ENCODE measurements around the gene OR4N5.
"Not testable (repeated sequence)": the region's sequence is repeated elsewhere in the genome, so short reads cannot be mapped to it uniquely, and the experiment has no call there.

The OR4N5 gene, protein sequence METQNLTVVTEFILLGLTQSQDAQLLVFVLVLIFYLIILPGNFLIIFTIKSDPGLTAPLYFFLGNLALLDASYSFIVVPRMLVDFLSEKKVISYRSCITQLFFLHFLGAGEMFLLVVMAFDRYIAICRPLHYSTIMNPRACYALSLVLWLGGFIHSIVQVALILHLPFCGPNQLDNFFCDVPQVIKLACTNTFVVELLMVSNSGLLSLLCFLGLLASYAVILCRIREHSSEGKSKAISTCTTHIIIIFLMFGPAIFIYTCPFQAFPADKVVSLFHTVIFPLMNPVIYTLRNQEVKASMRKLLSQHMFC

GRCh38 chr14:20138520-20138919, at the start of gene OR4N5:
Gene OR4N5 (plus strand): TSS chr14:20138820. CDS start chr14:20143736, 4,916 bp downstream.
- no peak for DNase-seq (ENCODE audit: low read depth)

DNA sequence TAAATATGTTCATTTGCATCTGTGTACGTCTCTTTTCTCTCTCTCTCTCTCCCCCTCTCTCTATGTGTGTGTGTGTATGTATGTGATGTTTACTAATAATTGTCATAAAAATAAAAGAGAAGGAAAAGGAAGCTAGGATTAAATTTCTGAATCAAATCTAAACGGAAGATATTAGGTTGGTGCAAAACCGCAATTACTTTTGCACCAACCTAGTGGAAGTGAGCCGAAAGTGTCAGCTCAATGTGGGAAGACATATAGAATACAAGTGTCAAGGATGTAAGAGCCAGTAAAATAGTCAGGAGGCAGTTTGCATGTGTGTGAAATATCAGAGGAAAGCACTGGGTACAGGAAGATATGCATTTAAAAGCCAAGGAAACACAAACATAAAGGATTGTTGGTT, 46.6 kb upstream of the OR4N5 start:
- no peak for DNase-seq (ENCODE audit: low read depth)

DNA sequence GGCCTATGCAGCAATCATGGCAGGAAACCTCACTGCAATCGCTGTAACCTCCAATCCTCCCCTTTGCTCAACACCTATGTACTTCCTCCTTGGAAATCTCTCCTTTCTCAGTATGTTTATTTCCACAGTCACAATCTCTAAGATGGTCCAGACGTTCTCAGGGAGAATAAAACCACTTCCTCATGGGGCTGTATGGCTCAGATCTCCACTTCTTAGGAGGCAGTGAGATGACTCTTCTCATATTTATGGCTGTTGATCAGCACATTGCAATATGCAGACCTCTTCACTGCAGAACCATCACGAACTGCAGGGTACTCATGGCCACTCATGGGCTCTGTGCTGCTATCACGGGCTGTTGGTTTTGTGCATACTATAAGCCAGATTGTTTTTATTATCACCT, 45.2 kb upstream of the OR4N5 start:
- DNase-seq (ENCODE audit: low read depth), result no peak

DNA sequence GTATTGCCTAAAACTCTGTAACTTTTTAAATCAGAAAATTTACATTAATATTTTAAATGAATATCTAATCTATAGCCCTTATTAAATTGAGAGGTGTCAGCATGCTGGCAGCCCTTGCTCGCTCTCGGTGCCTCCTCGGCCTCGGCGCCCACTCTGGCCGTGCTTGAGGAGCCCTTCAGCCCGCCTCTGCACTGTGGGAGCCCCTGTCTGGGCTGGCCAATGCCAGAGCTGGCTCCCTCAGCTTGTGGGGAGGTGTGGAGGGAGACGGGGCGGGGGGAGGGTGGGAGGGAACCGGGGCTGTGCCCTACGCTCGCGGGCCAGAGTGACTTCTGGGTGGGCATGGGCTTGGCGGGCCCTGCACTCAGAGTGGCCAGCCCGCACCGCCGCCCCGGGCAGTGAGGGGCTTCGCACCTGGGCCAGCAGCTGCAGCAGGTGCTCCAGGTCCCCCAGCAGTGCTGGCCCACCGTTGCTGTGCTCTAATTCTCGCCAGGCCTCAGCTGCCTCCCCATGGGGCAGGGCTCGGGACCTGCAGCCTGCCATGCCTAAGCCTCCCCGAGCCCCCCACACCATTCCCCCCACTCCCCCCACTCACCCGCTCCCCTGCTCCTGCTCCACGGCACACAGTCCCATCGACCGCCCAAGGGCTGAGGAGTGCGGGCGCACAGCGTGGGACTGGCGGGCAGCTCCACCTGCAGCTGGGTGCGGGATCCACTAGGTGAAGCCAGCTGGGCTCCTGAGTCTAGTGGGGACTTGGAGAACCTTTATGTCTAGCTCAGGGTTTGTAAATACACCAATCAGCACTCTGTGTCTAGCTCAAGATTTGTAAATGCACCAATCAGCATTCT, 39.5 kb upstream of the OR4N5 start:
- DNase-seq (ENCODE audit: low read depth), result not testable (repeated sequence)

GRCh38 chr14:20110438-20110837, 28.2 kb upstream of the OR4N5 start, which contains the start of gene OR4K17:
Gene OR4K17 (plus strand): TSS chr14:20110739. CDS start chr14:20117500, 6,761 bp downstream.
- DNase-seq (ENCODE audit: low read depth), result no peak

DNA sequence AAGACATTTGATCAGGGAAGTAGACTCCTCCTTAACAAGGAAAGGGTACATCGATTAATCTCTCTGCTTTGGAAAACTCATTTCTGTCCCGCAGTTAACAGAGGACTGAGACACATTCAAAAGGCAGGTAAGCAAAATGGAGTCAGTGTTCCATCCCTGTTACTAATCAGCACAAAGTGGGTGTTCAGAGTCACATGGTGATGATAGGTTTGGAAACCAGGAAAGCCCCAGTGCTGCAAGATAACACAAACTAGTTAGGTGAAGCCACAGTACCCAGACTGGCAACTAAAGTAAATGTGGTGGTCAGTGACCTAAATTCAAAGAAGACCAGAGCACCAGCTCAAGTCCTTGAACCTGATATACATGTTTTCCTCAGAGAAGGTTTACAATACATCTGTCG, 26.3 kb upstream of the OR4N5 start:
- DNase-seq (ENCODE audit: low read depth), result no peak

DNA sequence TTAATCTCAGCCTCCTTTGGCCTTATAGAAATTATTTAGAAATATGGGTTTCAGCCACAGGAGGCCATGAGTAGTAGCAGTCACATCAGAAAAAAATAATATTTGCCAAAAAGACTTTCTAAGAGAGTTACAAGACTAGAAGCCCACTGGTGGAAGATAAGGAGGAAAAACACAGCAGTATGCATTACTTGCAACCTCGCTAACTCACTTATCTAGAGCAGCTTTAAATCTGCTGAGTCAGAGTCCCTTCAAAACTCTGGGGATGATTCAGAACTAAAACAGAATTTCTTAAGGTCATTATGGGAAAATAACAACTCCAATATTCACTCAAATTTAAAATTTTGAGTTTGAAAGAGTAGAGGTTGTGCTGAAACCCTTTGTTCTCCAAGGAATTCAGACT, 21.9 kb upstream of the OR4N5 start:
- DNase-seq (ENCODE audit: low read depth), result no peak

DNA sequence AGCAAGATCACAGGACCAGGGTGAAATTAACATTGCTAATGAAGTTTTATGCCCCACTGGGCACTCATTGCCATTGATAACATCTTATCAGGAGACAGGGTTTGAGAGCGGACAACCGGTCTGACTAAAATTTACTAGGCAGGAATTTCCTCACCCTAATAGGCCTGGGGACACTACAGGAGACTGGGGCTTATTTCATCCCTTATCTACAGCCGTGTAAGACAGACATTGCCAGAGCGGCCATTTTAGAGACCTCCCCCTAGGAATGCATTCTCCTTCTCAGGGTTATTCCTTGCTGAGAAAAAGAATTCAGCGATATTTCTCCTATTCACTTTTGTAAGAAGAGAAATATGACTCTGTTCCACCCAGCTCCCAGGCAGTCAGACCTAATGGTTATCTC, 19.8 kb upstream of the OR4N5 start:
- DNase-seq (ENCODE audit: low read depth), result no peak

DNA sequence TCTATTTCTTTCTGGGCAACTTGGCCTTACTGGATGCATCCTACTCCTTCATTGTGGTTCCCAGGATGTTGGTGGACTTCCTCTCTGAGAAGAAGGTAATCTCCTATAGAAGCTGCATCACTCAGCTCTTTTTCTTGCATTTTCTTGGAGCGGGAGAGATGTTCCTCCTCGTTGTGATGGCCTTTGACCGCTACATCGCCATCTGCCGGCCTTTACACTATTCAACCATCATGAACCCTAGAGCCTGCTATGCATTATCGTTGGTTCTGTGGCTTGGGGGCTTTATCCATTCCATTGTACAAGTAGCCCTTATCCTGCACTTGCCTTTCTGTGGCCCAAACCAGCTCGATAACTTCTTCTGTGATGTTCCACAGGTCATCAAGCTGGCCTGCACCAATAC, 5.3 kb downstream of the OR4N5 start:
- no peak for DNase-seq (ENCODE audit: low read depth)

DNA sequence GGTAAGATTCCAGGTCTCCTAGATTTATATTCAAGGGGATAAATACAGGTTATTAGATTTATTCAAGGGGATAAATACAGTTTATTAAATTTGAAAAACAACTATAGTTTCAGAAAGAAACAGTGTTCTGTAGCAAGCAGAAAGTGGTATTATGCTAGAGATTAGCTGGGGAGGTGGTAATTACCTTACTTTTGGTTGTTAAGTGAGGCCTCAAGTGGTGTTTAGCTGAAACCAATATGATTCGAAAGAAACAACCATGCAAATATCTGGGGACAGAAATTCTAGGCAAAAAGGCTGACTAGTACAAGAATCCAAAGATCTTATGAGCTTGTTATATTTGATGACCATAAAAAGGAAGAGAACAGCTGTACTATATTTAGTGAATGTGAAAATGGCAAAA, 6.2 kb downstream of the OR4N5 start:
- DNase-seq (ENCODE audit: low read depth), result no peak

- no peak for DNase-seq (ENCODE audit: low read depth)
Observed at GRCh38 chr14:20164462-20164861, 25.8 kb downstream of the OR4N5 start.

DNA sequence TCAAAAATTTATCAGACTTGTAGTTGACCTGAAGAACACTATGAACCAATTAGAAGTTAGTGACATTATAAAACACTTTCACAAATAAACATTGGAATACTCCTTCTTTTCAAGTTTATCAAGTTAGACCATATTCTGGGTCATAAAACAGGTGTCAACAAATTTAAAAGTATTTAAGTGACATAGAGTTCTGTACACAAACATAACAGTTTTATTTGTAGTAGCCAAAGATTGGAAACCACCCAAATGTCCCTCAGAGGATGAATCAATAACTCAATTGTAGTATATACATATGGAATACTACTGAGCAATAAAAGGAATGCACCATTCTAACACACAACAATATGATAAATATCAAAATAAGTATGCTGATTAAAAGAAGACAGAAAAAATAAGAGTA, 28.5 kb downstream of the OR4N5 start:
- no peak for DNase-seq (ENCODE audit: low read depth)

DNA sequence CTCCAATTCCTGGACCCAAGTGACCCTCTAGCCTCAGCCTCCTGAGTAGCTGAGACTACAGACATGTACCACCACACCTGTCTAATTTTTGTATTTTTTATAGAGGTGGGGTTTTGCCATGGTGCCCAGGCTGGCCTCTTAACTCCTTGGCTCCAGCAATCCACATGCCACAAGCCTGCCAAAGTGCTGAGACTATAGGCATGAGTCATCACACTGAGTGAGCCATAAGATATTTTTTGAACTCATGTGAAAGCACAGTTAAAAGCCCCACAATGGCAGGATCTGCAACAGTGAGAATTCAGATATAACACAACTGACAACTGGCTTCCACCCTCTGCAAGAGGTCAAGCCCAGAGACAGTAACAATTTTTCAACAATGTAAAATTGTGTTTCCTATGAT, 31.2 kb downstream of the OR4N5 start:
- DNase-seq (ENCODE audit: low read depth), result not testable (repeated sequence)

- not testable (repeated sequence) for DNase-seq (ENCODE audit: low read depth)
Observed at GRCh38 chr14:20174205-20174604, 35.6 kb downstream of the OR4N5 start.

GRCh38 chr14:20176330-20176729, 37.7 kb downstream of the OR4N5 start:
- DNase-seq (ENCODE audit: low read depth), result no peak

GRCh38 chr14:20177433-20177974, 38.9 kb downstream of the OR4N5 start:
- no peak for DNase-seq (ENCODE audit: low read depth)

GRCh38 chr14:20179218-20179617, 40.6 kb downstream of the OR4N5 start:
- DNase-seq (ENCODE audit: low read depth), result no peak

GRCh38 chr14:20179880-20180279, 41.3 kb downstream of the OR4N5 start:
- no peak for DNase-seq (ENCODE audit: low read depth)

- no peak for DNase-seq (ENCODE audit: low read depth)
Observed at GRCh38 chr14:20180486-20180885, 41.9 kb downstream of the OR4N5 start.

DNA sequence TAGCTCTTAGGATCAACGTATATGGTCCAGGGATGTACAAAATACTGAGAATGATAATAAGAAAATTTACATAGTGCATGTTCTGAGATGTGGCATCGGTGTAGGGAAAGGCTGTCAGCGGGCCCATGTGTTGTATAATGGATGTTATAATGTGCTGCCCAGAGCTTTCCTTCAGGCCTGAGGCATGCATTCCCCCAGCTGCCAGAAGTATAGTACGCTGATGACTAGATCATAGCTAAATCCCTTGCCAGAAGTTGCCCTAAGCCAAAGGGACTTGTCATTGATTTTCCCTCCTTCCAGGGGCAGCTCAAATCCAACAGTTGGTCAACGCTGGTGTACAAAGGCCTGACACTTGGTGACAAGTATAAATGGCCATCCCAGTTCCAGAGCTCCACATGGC, 45.6 kb downstream of the OR4N5 start:
- no peak for DNase-seq (ENCODE audit: low read depth)

GRCh38 chr14:20190596-20190995, 52.0 kb downstream of the OR4N5 start, which contains the start of gene OR11G2:
Gene OR11G2 (plus strand): TSS chr14:20190896. CDS start chr14:20197438, 6,542 bp downstream.
- no peak for DNase-seq (ENCODE audit: low read depth)

DNA sequence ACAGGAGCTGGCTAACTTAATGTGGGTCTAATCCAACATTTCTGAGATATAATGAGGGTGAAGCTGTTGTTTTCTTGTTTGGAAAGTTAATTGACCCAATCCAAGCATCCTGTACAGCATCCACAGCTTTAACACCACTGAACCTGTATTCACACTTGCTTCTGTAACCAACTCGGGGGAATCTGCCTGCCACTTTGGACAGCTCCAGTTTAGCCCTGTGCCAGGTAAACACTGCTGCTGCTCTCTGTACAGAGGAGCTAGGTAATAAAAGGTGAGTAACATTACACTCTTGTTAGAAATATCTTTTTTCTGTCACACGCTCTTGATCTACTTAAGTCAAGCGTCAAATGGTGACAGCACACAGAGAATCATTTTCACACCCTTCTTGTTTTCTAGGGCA, 52.8 kb downstream of the OR4N5 start:
- no peak for DNase-seq (ENCODE audit: low read depth)

DNA sequence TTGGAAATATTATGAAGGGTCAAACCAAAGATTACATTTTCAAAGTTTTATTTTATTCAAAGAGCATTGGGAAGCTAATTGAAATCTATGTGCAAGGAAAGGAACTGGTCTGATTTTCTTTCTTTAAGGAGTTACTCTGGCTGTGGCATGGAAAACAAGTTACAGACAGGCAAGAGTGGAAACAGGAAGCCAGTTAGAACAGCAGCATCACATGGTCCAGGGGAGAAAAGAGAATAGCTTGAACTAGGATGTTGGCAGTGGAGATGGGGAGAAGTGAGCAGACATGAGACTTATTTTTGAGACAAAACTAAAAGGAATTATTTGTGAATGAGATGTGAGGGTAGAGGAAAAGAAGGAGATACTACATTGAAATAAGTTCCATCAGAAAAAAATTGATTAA, 55.5 kb downstream of the OR4N5 start:
- DNase-seq (ENCODE audit: low read depth), result no peak

Data from stimulated activated CD8-positive, alpha-beta memory T cell treated with anti-CD3 and anti-CD28 coated beads, Interleukin-4, amount 100 ng/mL, for 24 hours (primary cell).